ENCODE data around the gene MRPL47. TPM values are rescaled to one million over a fixed set of nuclear protein-coding genes. Genes with fewer than 3 reads are reported as not detected.

The MRPL47 gene
- total and polyA plus RNA-seq, 2 donors, result 66.9 to 68.2 TPM

DNA sequence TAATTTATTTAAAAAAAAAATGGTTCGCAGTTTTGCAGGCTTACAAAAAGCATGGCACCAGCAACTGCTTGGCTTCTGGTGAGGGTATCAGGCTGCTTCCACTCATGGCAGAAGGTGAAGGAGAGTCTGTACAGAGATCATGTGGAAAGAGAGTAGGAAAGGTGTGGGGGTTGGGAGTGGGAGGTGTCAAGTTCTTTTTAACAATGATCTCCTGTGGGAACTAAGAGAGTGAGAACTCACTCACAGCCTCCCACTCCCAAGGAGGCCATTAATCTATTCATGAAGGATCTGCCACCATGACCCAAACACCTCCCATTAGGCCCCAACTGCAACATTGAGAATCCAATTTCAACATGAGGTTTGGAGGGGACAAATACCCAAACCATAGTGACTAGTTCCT is 62.8 kb downstream of the MRPL47 start:
- Histone ChIP-seq H3K4me1 (ENCODE audit: control insufficient read depth in 2 of 2, insufficient read depth in 2 of 2, low read length in 2 of 2) (no peaks in the 10 kb centered on the region), H3K27me3 (ENCODE audit: control insufficient read depth in 2 of 2, insufficient read depth in 1 of 2, low read length in 1 of 2) (no peaks in the 10 kb centered on the region), H3K9me3 (ENCODE audit: control insufficient read depth in 2 of 2, insufficient read depth in 1 of 2, low read length in 1 of 2) (no peaks in the 10 kb centered on the region), H3K27ac (ENCODE audit: low read depth in 1 of 2, low read length in 1 of 2) (no peak overlapping the region), H3K36me3 (ENCODE audit: control insufficient read depth in 2 of 2, insufficient read depth in 2 of 2, low read length in 1 of 2) (no peaks in the 10 kb centered on the region), H3K4me3 (ENCODE audit: low read length in 2 of 2) (no peak overlapping the region)
- DNase-seq (ENCODE audit: low read depth in 6 of 9, low spot score in 9 of 9), result no peak
- WGBS, result 100% methylated on average over 1 of the region's 1 CpG

- DNase-seq (ENCODE audit: low read depth in 6 of 9, low spot score in 9 of 9), result no peak
- H3K27ac ChIP-seq (ENCODE audit: low read depth in 1 of 2, low read length in 1 of 2), result no peak overlapping the region
- no peaks in the 10 kb centered on the region for H3K36me3 ChIP-seq (ENCODE audit: control insufficient read depth in 2 of 2, insufficient read depth in 2 of 2, low read length in 1 of 2)
- WGBS, result 92% methylated on average over 2 of the region's 2 CpGs
- H3K27me3 ChIP-seq (ENCODE audit: control insufficient read depth in 2 of 2, insufficient read depth in 1 of 2, low read length in 1 of 2), result no peaks in the 10 kb centered on the region
- no peaks in the 10 kb centered on the region for H3K4me1 ChIP-seq (ENCODE audit: control insufficient read depth in 2 of 2, insufficient read depth in 2 of 2, low read length in 2 of 2)
- H3K9me3 ChIP-seq (ENCODE audit: control insufficient read depth in 2 of 2, insufficient read depth in 1 of 2, low read length in 1 of 2), result no peaks in the 10 kb centered on the region
- no peak overlapping the region for H3K4me3 ChIP-seq (ENCODE audit: low read length in 2 of 2)
These were observed 63.3 kb downstream of the MRPL47 start for GRCh38 chr3:179541094-179541493.

Other genes starting within 250 kb of the MRPL47 start
- 16.1 TPM for gene GNB4, start 153.2 kb downstream of the MRPL47 start, total RNA-seq
- 7.4 TPM for gene GNB4, start 153.2 kb downstream of the MRPL47 start, polyA plus RNA-seq
- gene ACTL6A, start 41.7 kb downstream of the MRPL47 start, total RNA-seq, result 64.2 TPM
- gene ACTL6A, start 41.7 kb downstream of the MRPL47 start, polyA plus RNA-seq, result 113 TPM
- gene NDUFB5, start 156 bp upstream of the MRPL47 start, total RNA-seq, result 117 TPM
- 177 TPM for gene NDUFB5, start 156 bp upstream of the MRPL47 start, polyA plus RNA-seq
- gene USP13, start 48.4 kb upstream of the MRPL47 start, total RNA-seq, result 3.6 TPM
- 1.8 TPM for gene USP13, start 48.4 kb upstream of the MRPL47 start, polyA plus RNA-seq

Data from thymus (tissue), 11 donors.